KOPT-K1 (cell line): Measurements from ENCODE around the gene ARSI.

ENCODE experiments used
- H3K27ac ChIP-seq: fragments of 200-600 bp; sonication (generic); 2 replicates; pipeline ENCODE4 v1.5.1; 2016; ENCODE audit warnings: antibody characterized with exemption, mild to moderate bottlenecking, low read depth, low read length; ENCODE audit not compliant: poor library complexity, severe bottlenecking
- H3K36me3 ChIP-seq: fragments of 200-600 bp; sonication (generic); 2 replicates; pipeline ENCODE4 v1.5.1; 2017; ENCODE audit warnings: antibody characterized with exemption, mild to moderate bottlenecking, low read length, moderate library complexity; ENCODE audit not compliant: insufficient read depth
- H3K9me3 ChIP-seq: fragments of 200-600 bp; sonication (generic); 2 replicates; pipeline ENCODE4 v1.5.1; 2017; ENCODE audit warnings: antibody characterized with exemption, low read length, mild to moderate bottlenecking; ENCODE audit not compliant: insufficient read depth, poor library complexity, severe bottlenecking

The ARSI gene

DNA sequence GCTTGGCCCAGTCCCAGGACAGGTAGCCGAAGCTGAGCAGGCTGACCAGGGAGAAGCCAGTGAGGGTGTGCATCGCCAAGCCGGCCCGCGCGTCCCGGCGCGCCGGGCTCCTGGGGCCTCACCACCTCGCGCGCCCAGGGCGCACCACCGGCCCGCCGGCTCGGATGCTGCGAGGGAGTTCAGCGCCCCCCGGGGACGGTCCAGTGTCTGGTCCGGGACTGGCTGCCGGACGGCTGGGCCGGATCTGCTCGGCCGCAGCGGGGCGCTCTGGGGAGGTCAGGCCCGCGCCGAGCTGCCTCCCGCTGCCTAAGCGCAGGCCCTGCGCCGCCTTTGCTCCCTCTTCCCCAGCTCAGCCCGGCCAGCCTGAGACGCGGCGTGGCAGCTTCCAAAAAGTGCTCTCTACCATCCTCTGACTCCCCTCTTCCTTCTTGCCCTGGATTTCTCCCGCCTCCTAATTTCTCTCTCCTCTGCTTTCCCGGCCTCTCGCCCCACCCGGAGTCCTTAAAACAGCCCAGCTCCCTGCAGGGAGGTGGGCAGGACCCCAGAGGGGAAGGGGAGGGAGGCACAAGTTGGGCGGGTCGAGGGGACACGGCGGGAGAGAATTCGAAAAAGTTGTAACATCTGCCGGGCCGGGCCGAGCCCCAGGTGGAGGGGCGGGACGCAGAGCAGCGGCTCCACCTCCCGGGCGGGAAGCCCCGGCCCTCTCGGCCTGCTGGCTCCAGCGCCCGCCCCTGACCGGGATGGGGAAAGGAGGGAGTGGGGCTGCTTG is at the start of gene ARSI:
Gene ARSI (minus strand): TSS at position 605 of the 769 bp plus-strand sequence. CDS start 532 bp downstream, at position 73.
- Histone ChIP-seq H3K27ac (no peak within 1 kb of the TSS), H3K36me3 (no peaks in the 10 kb centered on the region), H3K9me3 (no peaks in the 10 kb centered on the region)

DNA sequence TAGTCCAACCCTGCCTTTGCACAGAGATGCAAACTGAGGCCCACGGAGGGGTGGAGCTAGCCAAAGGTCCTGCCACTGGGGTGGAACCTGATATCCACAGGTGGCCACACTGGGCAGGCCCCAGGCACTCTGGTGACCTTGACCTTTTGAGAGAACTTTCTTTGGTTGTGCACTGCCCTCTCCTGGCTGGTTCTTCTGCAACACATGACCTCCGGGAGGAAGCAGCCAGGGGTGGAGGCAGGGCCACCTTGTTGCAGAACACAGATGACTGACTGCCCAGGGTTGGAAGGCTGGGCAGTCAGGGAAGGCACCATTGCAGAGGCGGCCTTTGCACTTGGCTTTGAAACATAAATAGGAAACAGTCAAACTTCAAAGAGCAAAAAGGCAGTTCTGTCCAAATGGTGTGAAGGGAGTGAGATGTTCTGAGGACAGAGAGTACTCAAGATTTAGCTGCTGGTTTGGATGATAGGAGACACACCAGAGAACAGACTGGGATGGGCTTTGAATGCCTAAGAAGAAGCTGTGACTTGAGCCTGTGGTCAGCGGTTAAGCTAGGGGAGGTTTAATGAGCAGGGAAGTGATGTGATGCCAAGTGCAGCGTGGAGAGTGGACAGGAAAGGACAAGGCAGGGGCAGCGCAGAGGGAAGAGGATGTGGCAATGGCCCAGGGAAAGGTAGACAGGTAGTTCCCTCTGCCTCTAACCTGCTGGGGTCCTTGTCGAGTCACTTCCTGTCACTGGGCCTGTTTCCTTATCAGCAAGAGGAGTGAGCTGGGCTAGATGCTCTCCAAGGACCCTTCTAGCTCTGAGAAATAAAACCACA is 48.0 kb upstream of the ARSI start:
- Histone ChIP-seq H3K36me3 (no peaks in the 10 kb centered on the region), H3K27ac (no peak overlapping the region), H3K9me3 (no peaks in the 10 kb centered on the region)

DNA sequence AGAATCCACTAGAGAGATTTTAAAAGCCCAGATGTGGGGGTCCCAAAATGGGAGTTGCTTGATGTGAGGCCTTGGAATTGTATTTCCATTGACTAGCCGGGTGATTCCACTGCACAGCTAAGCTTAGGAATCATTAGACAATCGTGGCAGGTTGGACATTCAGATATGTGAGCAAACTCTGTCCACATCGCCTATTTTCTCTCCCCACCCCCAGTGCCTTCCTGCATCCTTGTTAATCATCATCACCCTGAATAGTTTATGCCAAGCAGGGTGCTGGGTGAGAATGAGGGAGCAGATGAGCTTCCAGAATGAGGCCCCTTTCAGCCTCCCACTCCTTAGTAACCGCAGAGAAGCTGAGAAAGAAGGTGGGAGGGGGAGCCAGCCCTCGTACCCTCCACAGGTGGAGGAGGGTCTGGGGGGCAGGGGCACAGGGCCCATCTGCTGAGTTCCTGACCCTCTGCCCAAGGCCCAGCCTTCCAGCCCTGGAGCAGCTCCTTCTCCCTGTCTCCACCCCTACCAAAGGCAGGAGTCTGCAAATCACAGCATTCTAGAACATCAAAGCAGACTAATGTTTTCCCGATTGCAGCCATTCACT is 47.1 kb upstream of the ARSI start:
- Histone ChIP-seq H3K9me3 (no peaks in the 10 kb centered on the region), H3K36me3 (no peaks in the 10 kb centered on the region), H3K27ac (no peak overlapping the region)

DNA sequence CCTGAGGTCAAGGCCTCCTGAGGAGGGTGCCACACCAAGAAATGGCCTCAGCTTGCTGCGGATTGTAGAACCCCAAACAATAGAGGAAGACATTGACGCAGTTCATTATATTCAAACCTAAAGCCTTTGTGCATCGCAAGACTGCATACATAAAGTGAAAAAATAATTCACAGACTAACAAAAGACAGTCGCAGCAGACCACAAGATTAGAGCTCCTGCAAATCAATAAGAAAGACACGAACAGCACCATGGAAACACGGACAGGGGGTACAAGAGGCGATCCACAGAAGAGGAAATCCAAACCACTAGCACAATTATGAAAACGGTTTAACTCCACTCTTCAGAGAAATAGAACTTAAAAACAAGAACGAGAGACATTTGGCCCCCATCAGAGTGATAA is 44.7 kb upstream of the ARSI start:
- no peak overlapping the region for H3K27ac ChIP-seq
- H3K9me3 ChIP-seq: no peaks in the 10 kb centered on the region
- no peaks in the 10 kb centered on the region for H3K36me3 ChIP-seq

DNA sequence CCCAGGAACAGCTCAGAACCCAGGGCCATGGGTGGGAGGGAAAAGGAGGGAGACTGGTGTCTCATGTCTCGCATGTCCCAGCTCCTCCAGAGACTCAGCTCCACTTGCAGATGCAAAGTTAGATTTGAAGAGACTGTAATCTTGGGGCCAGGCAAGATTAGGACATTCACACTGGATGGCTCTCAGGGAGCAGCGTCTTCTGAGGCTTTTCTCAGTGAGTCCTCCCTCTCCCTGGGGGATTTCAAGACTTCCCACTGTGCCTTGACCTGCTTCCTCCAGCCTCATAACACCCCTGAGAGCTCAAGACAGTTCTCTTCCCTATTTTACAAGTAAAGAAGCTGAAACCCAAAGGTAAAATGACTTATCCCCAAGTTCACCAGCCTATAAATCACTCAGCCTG is 44.3 kb upstream of the ARSI start:
- Histone ChIP-seq H3K9me3 (no peaks in the 10 kb centered on the region), H3K36me3 (no peaks in the 10 kb centered on the region), H3K27ac (no peak overlapping the region)

DNA sequence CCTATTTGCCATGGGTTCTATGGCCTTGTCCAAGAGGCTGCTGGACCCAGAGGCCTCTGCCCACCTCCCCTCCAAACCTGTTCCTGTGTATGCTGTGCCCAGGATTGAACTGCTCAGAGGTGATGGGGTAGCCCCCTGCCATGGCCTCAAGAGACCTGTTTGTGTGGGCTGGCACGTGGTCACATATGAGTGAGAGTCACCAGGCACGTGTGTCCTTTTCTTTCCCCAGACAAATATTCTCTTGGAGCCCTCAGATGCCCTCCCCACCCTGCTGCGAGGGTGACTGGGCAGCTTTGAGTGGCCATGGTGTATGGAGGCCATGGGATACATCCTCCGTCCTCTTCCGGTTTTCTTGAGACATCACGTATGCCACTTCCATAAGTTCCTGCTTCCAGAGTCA is 43.9 kb upstream of the ARSI start:
- H3K27ac ChIP-seq: no peak overlapping the region
- no peaks in the 10 kb centered on the region for H3K9me3 ChIP-seq
- no peaks in the 10 kb centered on the region for H3K36me3 ChIP-seq

DNA sequence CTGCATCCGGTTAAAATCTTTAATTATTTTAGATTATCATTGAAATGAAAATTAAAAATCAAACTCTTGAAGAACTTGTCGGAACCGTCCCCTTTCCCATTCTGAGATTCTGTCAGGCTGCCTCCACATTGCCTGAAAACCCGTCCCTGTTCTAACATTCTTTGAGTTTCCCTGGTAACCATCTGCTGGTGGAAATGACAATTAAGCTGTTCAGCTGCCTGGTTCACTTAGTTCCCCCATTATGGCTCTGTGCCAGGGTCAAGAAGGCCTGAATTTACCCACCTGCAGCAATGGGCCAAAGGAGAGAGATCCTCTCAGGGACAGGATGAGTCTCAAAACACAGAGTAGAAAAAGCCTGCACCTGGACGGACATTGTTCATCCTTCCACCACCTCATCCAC is 43.0 kb upstream of the ARSI start:
- Histone ChIP-seq H3K36me3 (no peaks in the 10 kb centered on the region), H3K9me3 (no peaks in the 10 kb centered on the region), H3K27ac (no peak overlapping the region)

DNA sequence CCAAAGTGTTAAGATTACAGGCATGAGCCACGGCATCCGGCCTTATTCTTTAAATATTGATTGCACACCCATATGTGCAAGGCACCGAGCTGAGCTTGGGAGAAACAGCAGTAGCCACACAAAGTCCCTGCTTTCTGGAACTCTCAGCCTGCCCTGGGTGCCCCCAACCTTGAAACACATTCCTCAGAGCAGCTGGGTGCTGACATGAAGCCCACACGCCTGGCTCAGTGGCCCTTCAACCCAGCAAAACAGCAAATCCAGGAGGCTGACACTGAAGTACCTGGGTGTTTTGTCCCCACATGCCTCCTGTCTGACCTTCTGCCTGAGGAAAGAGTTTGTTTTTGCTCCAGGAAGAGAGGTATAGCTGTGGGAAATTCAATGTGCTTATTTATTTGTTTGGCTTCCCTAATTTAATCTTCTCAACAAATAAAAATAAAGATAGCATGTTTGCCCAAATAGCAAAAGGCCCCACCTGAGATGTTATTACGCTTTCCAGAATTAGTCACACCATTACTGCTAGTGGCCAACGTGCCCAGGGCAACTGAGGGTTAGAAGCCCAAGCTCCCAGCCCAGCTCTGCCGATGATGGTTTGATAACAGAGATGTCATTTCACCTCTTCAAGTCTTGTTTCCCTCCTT is 41.4 kb upstream of the ARSI start:
- Histone ChIP-seq H3K27ac (no peak overlapping the region), H3K9me3 (no peaks in the 10 kb centered on the region), H3K36me3 (no peaks in the 10 kb centered on the region)

DNA sequence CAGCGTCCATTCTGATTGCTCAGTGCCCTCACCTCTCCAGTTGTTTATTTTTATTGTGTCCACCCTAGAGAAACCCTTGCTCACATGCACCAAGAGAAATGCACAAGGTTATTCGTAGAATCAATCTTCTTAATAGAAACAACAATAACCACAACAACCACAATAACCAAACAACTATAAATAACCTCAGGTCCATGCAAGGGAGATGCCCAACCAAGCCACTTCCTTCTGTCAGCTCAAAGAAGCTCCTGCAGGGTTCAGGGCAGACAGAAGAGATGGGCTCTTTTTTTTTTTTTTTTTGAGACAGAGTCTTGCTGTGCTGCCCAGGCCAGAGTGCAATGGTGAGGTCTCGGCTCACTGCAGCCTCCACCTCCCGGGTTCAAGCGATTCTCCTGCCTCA is 39.9 kb upstream of the ARSI start:
- Histone ChIP-seq H3K27ac (no peak overlapping the region), H3K9me3 (no peaks in the 10 kb centered on the region), H3K36me3 (no peaks in the 10 kb centered on the region)

DNA sequence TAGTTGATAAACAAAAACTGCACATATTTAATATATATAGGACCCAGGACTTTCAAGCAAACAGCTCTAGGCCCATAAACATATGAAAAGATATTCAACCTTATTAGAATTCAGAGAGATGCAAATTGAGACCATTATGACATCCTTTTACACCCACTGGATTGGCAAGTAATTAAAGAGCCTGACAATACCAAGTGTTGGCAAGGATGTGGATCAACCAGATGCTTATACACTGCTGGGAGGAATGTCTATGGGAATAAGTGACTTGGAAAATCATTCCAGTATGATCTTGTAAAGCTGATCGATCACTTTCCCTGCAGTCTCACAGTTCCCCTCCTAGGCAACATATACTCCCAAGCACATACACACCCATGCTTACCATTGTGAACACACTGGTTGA is 39.3 kb upstream of the ARSI start:
- no peaks in the 10 kb centered on the region for H3K36me3 ChIP-seq
- H3K27ac ChIP-seq: no peak overlapping the region
- H3K9me3 ChIP-seq: no peaks in the 10 kb centered on the region

DNA sequence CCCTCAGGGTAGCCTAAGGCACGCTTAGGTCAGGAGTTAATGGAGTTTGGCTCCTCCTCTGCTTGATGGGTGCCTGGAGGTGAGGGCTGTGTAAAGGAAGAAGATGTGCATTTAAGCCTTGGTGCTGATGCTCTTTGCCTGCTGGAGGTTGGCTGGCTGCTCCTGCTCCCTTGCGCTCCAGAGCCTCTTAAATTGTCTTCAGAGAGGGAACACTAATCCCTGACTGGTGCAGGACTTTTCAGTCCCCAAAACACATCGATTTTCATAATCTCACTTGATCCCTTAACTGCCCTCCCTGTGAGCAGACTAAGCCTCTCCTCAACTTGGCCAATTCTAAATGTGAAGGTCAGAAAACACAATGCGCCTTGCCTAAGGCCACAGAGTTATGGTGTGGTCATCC is 38.6 kb upstream of the ARSI start:
- H3K27ac ChIP-seq: no peak overlapping the region
- no peaks in the 10 kb centered on the region for H3K36me3 ChIP-seq
- no peaks in the 10 kb centered on the region for H3K9me3 ChIP-seq

DNA sequence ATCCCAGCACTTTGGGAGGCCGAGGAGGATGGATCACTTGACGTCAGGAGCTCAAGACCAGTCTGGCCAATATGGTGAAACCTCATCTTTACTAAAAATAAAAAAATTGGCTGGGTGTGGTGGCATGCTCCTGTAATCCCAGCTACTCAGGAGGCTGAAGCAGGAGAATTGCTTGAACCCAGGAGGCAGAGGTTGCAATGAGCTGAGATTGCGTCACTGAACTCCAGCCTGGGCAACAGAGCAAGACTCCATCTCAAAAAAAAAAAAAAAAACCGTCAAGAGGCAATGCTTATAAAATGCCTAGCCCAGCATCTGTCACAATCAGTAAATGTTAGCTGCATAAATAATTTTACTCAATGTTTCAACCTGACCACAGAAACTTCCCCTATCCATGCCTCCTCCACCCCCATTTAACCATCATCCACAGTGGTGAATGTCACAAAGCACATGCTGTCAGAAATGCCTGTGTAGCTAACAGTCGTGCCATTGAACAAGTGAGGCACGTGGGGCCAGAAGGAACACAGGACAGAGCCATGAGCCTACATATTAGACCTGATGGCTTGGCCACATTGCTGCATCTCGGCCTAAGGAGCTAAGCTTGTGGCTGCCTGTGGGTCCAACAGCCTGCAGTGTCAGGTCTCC is 38.0 kb upstream of the ARSI start:
- no peaks in the 10 kb centered on the region for H3K36me3 ChIP-seq
- H3K27ac ChIP-seq: no peak overlapping the region
- H3K9me3 ChIP-seq: no peaks in the 10 kb centered on the region

DNA sequence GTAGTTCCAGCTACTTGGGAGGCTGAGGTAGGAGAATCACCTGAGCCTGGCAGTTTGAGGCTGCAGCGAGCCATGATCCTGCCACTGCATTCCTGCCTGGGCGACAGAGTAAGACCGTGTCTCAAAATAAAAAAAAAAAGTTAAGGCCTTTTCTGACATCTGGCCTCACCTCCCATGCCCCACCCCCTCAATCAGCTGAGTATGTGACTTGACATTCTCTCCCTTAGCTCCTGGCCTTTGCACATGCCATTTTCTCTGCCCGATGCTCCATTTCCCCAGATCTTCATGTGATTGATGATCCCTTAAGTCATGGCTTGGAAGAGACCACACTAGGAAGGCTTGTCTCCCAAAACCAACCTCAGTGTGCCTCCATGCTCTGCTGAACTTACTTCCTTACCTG is 37.1 kb upstream of the ARSI start:
- no peaks in the 10 kb centered on the region for H3K9me3 ChIP-seq
- H3K27ac ChIP-seq: no peak overlapping the region
- no peaks in the 10 kb centered on the region for H3K36me3 ChIP-seq

DNA sequence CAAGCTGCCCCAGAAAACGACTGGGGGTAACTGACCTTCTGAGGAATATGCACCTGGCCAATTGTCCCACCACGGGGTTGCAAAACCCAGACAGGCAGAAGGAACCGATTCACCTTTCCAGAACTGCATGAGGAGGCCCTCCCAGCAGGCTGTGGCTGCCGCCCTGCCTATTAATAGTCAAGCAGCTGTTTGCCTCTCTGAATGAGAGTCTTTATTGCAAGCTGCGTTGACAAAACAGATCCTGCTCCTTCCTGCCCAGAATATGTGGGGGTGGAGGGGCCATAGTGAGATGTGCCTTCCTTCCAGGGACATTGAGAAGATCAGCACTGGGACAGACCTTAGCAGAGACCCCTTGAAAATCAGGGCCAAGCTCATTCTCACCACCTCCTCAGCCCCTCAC is 36.5 kb upstream of the ARSI start:
- Histone ChIP-seq H3K36me3 (no peaks in the 10 kb centered on the region), H3K9me3 (no peaks in the 10 kb centered on the region), H3K27ac (no peak overlapping the region)

DNA sequence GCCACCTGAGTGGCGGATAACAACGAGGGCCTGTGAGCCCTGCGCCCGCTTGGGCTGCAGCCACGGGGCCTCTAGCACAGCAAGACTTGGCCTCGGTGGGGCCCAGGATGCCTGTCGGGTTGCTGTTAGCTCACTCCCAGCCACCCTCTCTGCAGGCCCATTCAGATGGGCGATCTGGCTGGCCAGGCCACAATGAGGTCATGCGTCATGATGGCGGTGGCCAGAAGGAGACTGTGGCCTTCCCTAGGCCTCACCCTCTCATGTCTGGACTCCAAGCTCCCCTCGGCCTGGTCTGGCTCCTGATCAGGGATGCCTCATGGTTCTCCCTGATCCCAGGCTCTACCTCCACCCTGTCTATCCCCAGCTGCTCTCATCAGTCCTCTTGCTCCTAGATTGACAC is 35.8 kb upstream of the ARSI start:
- no peaks in the 10 kb centered on the region for H3K9me3 ChIP-seq
- H3K27ac ChIP-seq: no peak overlapping the region
- H3K36me3 ChIP-seq: no peaks in the 10 kb centered on the region
